Hepatocyte (in vitro differentiated cells): ENCODE measurements around the gene ZNF107.

Source experiments
- EZH2 ChIP-seq: fragments of 200-600 bp; sonication (generic); IDR thresholded peaks from 2 replicates; pipeline ENCODE4 v1.6.1; 2016; ENCODE audit warnings: antibody characterized with exemption, mild to moderate bottlenecking, borderline replicate concordance
- EZH2phosphoT487 ChIP-seq: fragments of 200-600 bp; sonication (generic); IDR thresholded peaks from one replicate; pipeline ENCODE4 v1.6.1; 2018; ENCODE audit warnings: antibody characterized with exemption, mild to moderate bottlenecking, low read depth, moderate library complexity; ENCODE audit not compliant: unreplicated experiment, severe bottlenecking
- TF ChIP-seq, protein P1 (sequence below): fragments of 200-600 bp; sonication (generic); IDR thresholded peaks from 2 replicates; pipeline ENCODE4 v1.5.1; 2016; ENCODE audit warnings: antibody characterized with exemption, mild to moderate bottlenecking; ENCODE audit not compliant: poor library complexity

DNA sequence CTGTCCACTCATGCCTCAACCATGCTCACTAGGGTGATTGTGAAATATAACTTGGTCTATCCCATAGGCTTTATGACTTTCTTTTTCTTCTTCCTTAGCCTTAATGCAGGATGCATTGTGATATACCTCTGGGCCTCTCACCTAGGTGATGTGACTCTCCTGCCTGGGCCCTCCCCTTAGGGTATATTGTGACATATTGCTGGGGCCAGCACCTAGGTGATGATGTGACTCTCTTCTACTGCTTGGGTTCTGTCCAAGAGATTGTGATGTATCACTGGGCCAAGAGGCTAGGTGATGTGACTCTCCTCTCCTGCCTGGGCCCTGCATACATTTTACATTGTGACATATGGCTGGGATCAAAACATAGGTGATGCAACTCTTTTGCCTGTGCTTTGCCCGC lies 14.7 kb upstream of the ZNF107 start:
- TF ChIP-seq, protein P1, sequence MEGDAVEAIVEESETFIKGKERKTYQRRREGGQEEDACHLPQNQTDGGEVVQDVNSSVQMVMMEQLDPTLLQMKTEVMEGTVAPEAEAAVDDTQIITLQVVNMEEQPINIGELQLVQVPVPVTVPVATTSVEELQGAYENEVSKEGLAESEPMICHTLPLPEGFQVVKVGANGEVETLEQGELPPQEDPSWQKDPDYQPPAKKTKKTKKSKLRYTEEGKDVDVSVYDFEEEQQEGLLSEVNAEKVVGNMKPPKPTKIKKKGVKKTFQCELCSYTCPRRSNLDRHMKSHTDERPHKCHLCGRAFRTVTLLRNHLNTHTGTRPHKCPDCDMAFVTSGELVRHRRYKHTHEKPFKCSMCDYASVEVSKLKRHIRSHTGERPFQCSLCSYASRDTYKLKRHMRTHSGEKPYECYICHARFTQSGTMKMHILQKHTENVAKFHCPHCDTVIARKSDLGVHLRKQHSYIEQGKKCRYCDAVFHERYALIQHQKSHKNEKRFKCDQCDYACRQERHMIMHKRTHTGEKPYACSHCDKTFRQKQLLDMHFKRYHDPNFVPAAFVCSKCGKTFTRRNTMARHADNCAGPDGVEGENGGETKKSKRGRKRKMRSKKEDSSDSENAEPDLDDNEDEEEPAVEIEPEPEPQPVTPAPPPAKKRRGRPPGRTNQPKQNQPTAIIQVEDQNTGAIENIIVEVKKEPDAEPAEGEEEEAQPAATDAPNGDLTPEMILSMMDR, result no peak
- TF ChIP-seq EZH2phosphoT487 (no peak), EZH2 (no peak)
